ENCODE results near the gene MYL7. TPM values are rescaled to one million over a fixed set of nuclear protein-coding genes. Genes with fewer than 3 reads are reported as not detected.

The MYL7 gene
- total RNA-seq, 1 experiment from 2014 or later: not detected

DNA sequence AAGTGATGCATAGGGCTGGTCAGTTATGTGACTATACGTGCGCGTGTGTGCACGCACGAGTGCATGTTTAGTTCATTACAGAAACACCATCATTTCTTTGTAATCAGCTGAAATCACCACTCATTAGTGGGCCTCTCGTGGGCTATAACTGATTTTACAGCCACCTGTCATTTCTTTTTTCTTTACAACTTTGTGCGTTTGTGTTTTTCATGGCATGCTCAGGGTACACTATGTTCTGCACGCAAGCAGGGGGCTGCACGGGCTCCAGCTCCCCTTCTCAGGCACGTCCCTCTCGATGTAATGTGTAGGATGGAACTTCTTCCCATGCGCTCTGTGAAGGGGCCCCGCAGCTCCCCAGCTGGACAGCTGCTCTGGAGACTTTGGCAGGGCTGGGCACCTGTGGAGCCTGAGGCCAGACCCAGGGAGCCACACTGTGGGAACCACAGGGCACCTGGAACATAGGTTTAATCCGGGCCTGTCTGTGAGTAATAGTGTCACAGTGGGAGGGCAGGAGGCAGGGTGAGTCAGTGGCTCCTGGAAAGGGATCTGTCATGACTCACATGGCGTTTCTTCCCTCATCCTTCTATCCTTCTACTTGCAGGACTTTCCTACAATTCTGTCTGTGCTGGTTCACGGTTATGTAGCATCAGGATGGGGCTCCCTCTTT is 43.2 kb upstream of the MYL7 start:
- Histone ChIP-seq H3K27me3 (ENCODE audit: control insufficient read depth, insufficient read depth, low read length) (no peaks in the 10 kb centered on the region), H3K27ac (ENCODE audit: low read length) (peak overlapping the region; percentile 75), H3K4me3 (ENCODE audit: low read depth in 2 of 2, low read length in 2 of 2) (no peak overlapping the region), H3K4me1 (ENCODE audit: control insufficient read depth, insufficient read depth, low read length) (peaks cover 21% of the 10 kb centered on the region), H3K36me3 (ENCODE audit: control insufficient read depth, insufficient read depth, low read length) (no peaks in the 10 kb centered on the region), H3K9me3 (ENCODE audit: control insufficient read depth, insufficient read depth, low read depth, low read length) (peaks cover 4% of the 10 kb centered on the region; the same call in 1 of the 2 replicates)
- peak; percentile 97 for ATAC-seq
- TF ChIP-seq, protein P1, sequence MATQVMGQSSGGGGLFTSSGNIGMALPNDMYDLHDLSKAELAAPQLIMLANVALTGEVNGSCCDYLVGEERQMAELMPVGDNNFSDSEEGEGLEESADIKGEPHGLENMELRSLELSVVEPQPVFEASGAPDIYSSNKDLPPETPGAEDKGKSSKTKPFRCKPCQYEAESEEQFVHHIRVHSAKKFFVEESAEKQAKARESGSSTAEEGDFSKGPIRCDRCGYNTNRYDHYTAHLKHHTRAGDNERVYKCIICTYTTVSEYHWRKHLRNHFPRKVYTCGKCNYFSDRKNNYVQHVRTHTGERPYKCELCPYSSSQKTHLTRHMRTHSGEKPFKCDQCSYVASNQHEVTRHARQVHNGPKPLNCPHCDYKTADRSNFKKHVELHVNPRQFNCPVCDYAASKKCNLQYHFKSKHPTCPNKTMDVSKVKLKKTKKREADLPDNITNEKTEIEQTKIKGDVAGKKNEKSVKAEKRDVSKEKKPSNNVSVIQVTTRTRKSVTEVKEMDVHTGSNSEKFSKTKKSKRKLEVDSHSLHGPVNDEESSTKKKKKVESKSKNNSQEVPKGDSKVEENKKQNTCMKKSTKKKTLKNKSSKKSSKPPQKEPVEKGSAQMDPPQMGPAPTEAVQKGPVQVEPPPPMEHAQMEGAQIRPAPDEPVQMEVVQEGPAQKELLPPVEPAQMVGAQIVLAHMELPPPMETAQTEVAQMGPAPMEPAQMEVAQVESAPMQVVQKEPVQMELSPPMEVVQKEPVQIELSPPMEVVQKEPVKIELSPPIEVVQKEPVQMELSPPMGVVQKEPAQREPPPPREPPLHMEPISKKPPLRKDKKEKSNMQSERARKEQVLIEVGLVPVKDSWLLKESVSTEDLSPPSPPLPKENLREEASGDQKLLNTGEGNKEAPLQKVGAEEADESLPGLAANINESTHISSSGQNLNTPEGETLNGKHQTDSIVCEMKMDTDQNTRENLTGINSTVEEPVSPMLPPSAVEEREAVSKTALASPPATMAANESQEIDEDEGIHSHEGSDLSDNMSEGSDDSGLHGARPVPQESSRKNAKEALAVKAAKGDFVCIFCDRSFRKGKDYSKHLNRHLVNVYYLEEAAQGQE (IDR thresholded peaks at IDR 0.05; ENCODE audit: insufficient read depth in 1 of 2, low read depth in 2 of 2, low read length in 1 of 2): no peak
- TF ChIP-seq POLR2AphosphoS5 (IDR thresholded peaks at IDR 0.05; ENCODE audit: low read depth, low read length) (0 out of 2 replicates have a peak, but pooled peaks have one; percentile 54), TCF7L2 (IDR thresholded peaks at IDR 0.05; ENCODE audit: low read depth, low read length) (peak; percentile 55; the same call in 1 of the 2 replicates), SIN3A (IDR thresholded peaks at IDR 0.05; ENCODE audit: borderline replicate concordance, insufficient read depth, low read depth, low read length) (no peak)
- TF ChIP-seq, protein P2, sequence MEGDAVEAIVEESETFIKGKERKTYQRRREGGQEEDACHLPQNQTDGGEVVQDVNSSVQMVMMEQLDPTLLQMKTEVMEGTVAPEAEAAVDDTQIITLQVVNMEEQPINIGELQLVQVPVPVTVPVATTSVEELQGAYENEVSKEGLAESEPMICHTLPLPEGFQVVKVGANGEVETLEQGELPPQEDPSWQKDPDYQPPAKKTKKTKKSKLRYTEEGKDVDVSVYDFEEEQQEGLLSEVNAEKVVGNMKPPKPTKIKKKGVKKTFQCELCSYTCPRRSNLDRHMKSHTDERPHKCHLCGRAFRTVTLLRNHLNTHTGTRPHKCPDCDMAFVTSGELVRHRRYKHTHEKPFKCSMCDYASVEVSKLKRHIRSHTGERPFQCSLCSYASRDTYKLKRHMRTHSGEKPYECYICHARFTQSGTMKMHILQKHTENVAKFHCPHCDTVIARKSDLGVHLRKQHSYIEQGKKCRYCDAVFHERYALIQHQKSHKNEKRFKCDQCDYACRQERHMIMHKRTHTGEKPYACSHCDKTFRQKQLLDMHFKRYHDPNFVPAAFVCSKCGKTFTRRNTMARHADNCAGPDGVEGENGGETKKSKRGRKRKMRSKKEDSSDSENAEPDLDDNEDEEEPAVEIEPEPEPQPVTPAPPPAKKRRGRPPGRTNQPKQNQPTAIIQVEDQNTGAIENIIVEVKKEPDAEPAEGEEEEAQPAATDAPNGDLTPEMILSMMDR (IDR thresholded peaks at IDR 0.05): no peak
- DNase-seq (ENCODE audit: low read depth, low spot score): peak; percentile 86
- ChIA-PET CTCF (no interaction called here), POLR2A (no interaction called here)
- intact Hi-C loops (cut with micrococcal nuclease; ENCODE audit: unreplicated experiment): no loop called here
- in situ Hi-C loops (cut with HindIII; ENCODE audit: low pct_unique_long_range_greater_than_20kb, low sequenced_read_pairs): no loop called here
- BruUV-seq (replicated peaks): no TSS peak

DNA sequence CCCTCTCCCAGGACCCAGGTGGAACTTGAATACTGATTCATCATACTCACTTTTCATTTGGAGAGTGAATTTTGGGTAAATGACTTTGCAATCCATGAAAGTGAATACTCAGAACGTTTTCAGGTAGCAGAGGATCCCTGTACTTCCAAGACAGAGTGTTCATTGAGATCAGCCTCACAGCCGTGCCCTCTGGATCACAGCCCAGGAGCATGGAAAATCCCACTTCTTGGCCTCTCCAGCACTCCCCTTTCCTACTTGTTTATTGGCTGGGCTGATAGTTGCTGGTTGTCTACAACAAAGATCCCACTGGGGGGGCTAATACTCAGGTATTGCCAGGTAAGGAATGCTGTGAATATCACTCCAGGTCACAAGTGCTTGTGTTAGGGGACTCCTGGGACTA is 42.3 kb upstream of the MYL7 start:
- H3K9me3 ChIP-seq (ENCODE audit: control insufficient read depth, insufficient read depth, low read depth, low read length): peaks cover 4% of the 10 kb centered on the region; the same call in 1 of the 2 replicates
- ChIA-PET POLR2A (no interaction called here), CTCF (no interaction called here)
- no peak overlapping the region for H3K4me3 ChIP-seq (ENCODE audit: low read depth in 2 of 2, low read length in 2 of 2)
- no peak for ATAC-seq
- no peaks in the 10 kb centered on the region for H3K27me3 ChIP-seq (ENCODE audit: control insufficient read depth, insufficient read depth, low read length)
- H3K36me3 ChIP-seq (ENCODE audit: control insufficient read depth, insufficient read depth, low read length): no peaks in the 10 kb centered on the region
- intact Hi-C loops (cut with micrococcal nuclease; ENCODE audit: unreplicated experiment) (no loop called here), in situ Hi-C loops (cut with HindIII; ENCODE audit: low pct_unique_long_range_greater_than_20kb, low sequenced_read_pairs) (no loop called here)
- DNase-seq (ENCODE audit: low read depth, low spot score): no peak
- TF ChIP-seq, protein P1 (IDR thresholded peaks at IDR 0.05; ENCODE audit: insufficient read depth in 1 of 2, low read depth in 2 of 2, low read length in 1 of 2): no peak
- TF ChIP-seq TCF7L2 (IDR thresholded peaks at IDR 0.05; ENCODE audit: low read depth, low read length): no peak
- peaks cover 21% of the 10 kb centered on the region for H3K4me1 ChIP-seq (ENCODE audit: control insufficient read depth, insufficient read depth, low read length)
- H3K27ac ChIP-seq (ENCODE audit: low read length): peak overlapping the region; percentile 52; the same call in 1 of the 2 replicates
- BruUV-seq (replicated peaks): no TSS peak

All from Panc1 (cell line).